A549 (cell line): ENCODE measurements around the gene ACTR10. TPM values are rescaled to one million over a fixed set of nuclear protein-coding genes. Genes with fewer than 3 reads are reported as not detected.
A peak's percentile ranks its signal among the peaks of the same experiment; 100 is the strongest.
"Not testable (repeated sequence)": the region's sequence is repeated elsewhere in the genome, so short reads cannot be mapped to it uniquely, and the experiment has no call there.

Experiments used
- ATAC-seq, 2 experiments: fragments of 200-7000 bp in 1 of 2; fragments of >200 bp in 1 of 2; cut with Nextera tagmentation in 1 of 2; cut with Tn5 transposase in 1 of 2; 3 replicates each; pipeline versions ENCODE4 v1.8.0 to v1.9.1; 2018 to 2020; ENCODE audit warnings: mild to moderate bottlenecking in 1 of 2, moderate library complexity in 1 of 2
- CTCF ChIA-PET: fragments of 300-600 bp; sonication (Branson Sonifier 250); formaldehyde crosslinking; extraction: SDS; loops from one replicate; lab custom pipeline; 2021; ENCODE audit warnings: antibody characterized with exemption, inconsistent platforms; lab: Yijun Ruan, JAX
- POLR2A ChIA-PET: fragments of 350-600 bp; formaldehyde crosslinking; extraction: SDS; loops from one replicate; lab custom pipeline; 2021; ENCODE audit warnings: antibody characterized with exemption, inconsistent platforms; lab: Yijun Ruan, JAX
- DNase-seq, 2 experiments: peaks; one replicate each; pipeline versions ENCODE4 v3.0.0 to v3.0.0-alpha.2; 2011 to 2016; ENCODE audit warnings: low read depth in 1 of 2, low spot score in 1 of 2
- FAIRE-seq: peaks from 2 replicates; lab custom pipeline; 2011; peaks lifted over from hg19 to GRCh38; lab: Jason Lieb, UNC
- H3K27ac ChIP-seq, 2 experiments: fragments of >200 bp; sonication (Bioruptor Twin); formaldehyde crosslinking; 3 replicates each; pipeline ENCODE4 v1.5.1; 2016 to 2017
- H3K4me1 ChIP-seq: fragments of >200 bp; sonication (Bioruptor Twin); formaldehyde crosslinking; 3 replicates; pipeline ENCODE4 v1.6.1; 2016
- H3K4me2 ChIP-seq: fragments of >200 bp; sonication (Bioruptor Twin); formaldehyde crosslinking; 3 replicates; pipeline ENCODE4 v1.6.1; 2016
- H3K4me3 ChIP-seq: fragments of >200 bp; sonication (Bioruptor Twin); formaldehyde crosslinking; 3 replicates; pipeline ENCODE4 v1.5.1; 2016
- H3K9me3 ChIP-seq: fragments of >200 bp; sonication (Bioruptor Twin); formaldehyde crosslinking; 3 replicates; pipeline ENCODE4 v1.6.1; 2016
- BHLHE40 ChIP-seq: IDR thresholded peaks from 2 replicates; pipeline ENCODE4 v1.6.1; 2012; ENCODE audit warnings: low read depth, low read length, inconsistent platforms
- CBX2 ChIP-seq: fragments of 200-600 bp; sonication (generic); IDR thresholded peaks from 2 replicates; pipeline ENCODE4 v1.6.1; 2016; ENCODE audit warnings: low read depth, mild to moderate bottlenecking, borderline replicate concordance
- CHD4 ChIP-seq: fragments of 200-600 bp; sonication (generic); IDR thresholded peaks from 2 replicates; pipeline ENCODE4 v1.6.1; 2016; ENCODE audit warnings: antibody characterized with exemption, mild to moderate bottlenecking, borderline replicate concordance
- FOXS1 ChIP-seq: fragments of 250-450 bp; sonication (Bioruptor Pico); IDR thresholded peaks from 2 replicates; pipeline ENCODE4 v1.5.0; 2020; ENCODE audit warnings: mild to moderate bottlenecking, moderate library complexity
- HOXA7 ChIP-seq: fragments of 250-450 bp; sonication (Bioruptor Pico); IDR thresholded peaks from 2 replicates; pipeline ENCODE4 v1.5.0; 2020; ENCODE audit warnings: mild to moderate bottlenecking, moderate library complexity
- HOXB13 ChIP-seq: fragments of 250-450 bp; sonication (Bioruptor Pico); IDR thresholded peaks from 2 replicates; pipeline ENCODE4 v1.5.0; 2020; ENCODE audit warnings: low read depth, mild to moderate bottlenecking, moderate library complexity
- JUNB ChIP-seq: fragments of >200 bp; sonication (Bioruptor Twin); formaldehyde crosslinking; IDR thresholded peaks from 2 replicates; pipeline ENCODE4 v1.6.1; 2016
- KDM1A ChIP-seq: fragments of 200-600 bp; sonication (generic); IDR thresholded peaks from 2 replicates; pipeline ENCODE4 v1.6.1; 2016; ENCODE audit warnings: low read depth, mild to moderate bottlenecking
- KDM5A ChIP-seq: fragments of 200-600 bp; sonication (generic); IDR thresholded peaks from 2 replicates; pipeline ENCODE4 v1.6.1; 2016; ENCODE audit warnings: antibody characterized with exemption, mild to moderate bottlenecking
- MAFK ChIP-seq: fragments of 450-650 bp; IDR thresholded peaks from 2 replicates; pipeline ENCODE4 v1.6.1; 2014; ENCODE audit not compliant: partially characterized antibody
- POLR2A ChIP-seq: IDR thresholded peaks from 2 replicates; pipeline ENCODE4 v1.6.1; 2012; ENCODE audit warnings: mild to moderate bottlenecking, low read length
- POLR2AphosphoS2 ChIP-seq: conservative IDR thresholded peaks from 2 replicates; pipeline ENCODE4 v1.6.1; 2012; ENCODE audit warnings: low read length, improper control_type of control experiment, inconsistent platforms
- RAD21 ChIP-seq, 2 experiments: fragments of >200 bp in 1 of 2; sonication (Bioruptor Twin) in 1 of 2; formaldehyde crosslinking in 1 of 2; IDR thresholded peaks in 1 of 2; conservative IDR thresholded peaks in 1 of 2; 2 replicates in 1 of 2; 3 replicates in 1 of 2; pipeline ENCODE4 v1.6.1; 2012 to 2018; ENCODE audit warnings: inconsistent platforms in 1 of 2
- RARB ChIP-seq: fragments of 250-450 bp; sonication (Bioruptor Pico); IDR thresholded peaks from 2 replicates; pipeline ENCODE4 v1.8.0; 2021; ENCODE audit warnings: mild to moderate bottlenecking, moderate library complexity
- SREBF2 ChIP-seq: fragments of 450-650 bp; IDR thresholded peaks from 2 replicates; pipeline ENCODE4 v1.6.1; 2014; ENCODE audit warnings: mild to moderate bottlenecking, moderate library complexity
- TFCP2L1 ChIP-seq: fragments of 250-450 bp; sonication (Bioruptor Pico); IDR thresholded peaks from 2 replicates; pipeline ENCODE4 v1.5.0; 2021; ENCODE audit warnings: mild to moderate bottlenecking
- TP53 ChIP-seq: fragments of 250-450 bp; sonication (Bioruptor Pico); IDR thresholded peaks from 2 replicates; pipeline ENCODE4 v1.5.0; 2021; ENCODE audit warnings: mild to moderate bottlenecking, moderate library complexity
- ZC3H11A ChIP-seq: fragments of 450-650 bp; IDR thresholded peaks from 2 replicates; pipeline ENCODE4 v1.6.1; 2014; ENCODE audit warnings: antibody characterized with exemption, mild to moderate bottlenecking
- ZFP36 ChIP-seq: fragments of 450-650 bp; IDR thresholded peaks from 2 replicates; pipeline ENCODE4 v1.6.1; 2014; ENCODE audit warnings: borderline replicate concordance; ENCODE audit not compliant: partially characterized antibody
- WGBS: methylation state at CpG from one replicate; pipeline ENCODE4 v1.1.6; 2017; ENCODE audit errors: missing lambda C conversion rate; 5-methylcytosine and 5-hydroxymethylcytosine counted together
- polyA plus RNA-seq, 4 experiments: library from polyadenylated mRNA; depleted of rRNA in 3 of 4; stranded (reverse); fragments of >200 nt; fragmentation: RNase III in 1 of 4; extraction: RNeasy Plus Mini Kit Qiagen cat#74134 plus additional on column Dnase treatment in 1 of 4; gene quantifications; 2 replicates in 3 of 4; 3 replicates in 1 of 4; pipeline ENCODE4 v1.2.3, GENCODE V29; 2011 to 2017
- TF ChIP-seq, protein P1 (sequence below): IDR thresholded peaks from 2 replicates; pipeline ENCODE4 v1.6.1; 2012
- TF ChIP-seq, protein P2 (sequence below): fragments of 250-450 bp; sonication (Bioruptor Pico); IDR thresholded peaks from 2 replicates; pipeline ENCODE4 v1.5.0; 2021; ENCODE audit warnings: mild to moderate bottlenecking, moderate library complexity, borderline replicate concordance
- TF ChIP-seq, protein P3 (sequence below): fragments of >200 bp; sonication (Bioruptor Twin); formaldehyde crosslinking; IDR thresholded peaks from 2 replicates; pipeline ENCODE4 v1.6.1; 2016
- TF ChIP-seq, protein P4 (sequence below): fragments of >200 bp; sonication (Bioruptor Twin); formaldehyde crosslinking; IDR thresholded peaks from 3 replicates; pipeline ENCODE4 v1.5.1; 2016
- TF ChIP-seq, protein P5 (sequence below): fragments of 150-350 bp; IDR thresholded peaks from 2 replicates; pipeline ENCODE4 v1.6.1; 2014; ENCODE audit warnings: low read depth, mild to moderate bottlenecking, low read length

The ACTR10 gene
- polyA plus RNA-seq, 2 of the 4 experiments (the other 2 are of a cell fraction), result 47.1 to 101 TPM

DNA sequence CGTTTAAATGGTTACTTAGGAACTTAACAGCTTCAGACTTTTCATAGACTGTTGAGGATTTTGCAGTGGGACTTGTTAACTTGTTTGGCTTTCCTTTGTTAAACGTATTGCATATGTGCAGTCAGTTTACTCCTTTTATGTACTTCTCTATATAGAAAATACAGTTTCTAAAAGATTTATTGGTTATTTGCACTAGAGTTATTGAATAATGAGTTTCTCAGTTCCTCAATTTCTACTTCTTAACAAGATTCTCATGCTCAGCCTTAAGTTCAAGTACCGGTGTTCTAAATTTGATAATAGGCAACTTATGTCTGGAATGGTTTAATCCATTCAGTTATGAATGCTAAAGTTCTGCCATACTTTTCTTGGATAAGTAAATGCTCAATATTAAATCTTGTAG is 45.6 kb downstream of the ACTR10 start:
- no peak for DNase-seq
- peak overlapping the region; percentile 60 for H3K4me3 ChIP-seq
- H3K4me1 ChIP-seq, result peaks cover 27% of the 10 kb centered on the region
- ChIA-PET CTCF (interaction anchor here (1.0 kb wide), 1 partner anchor 36 kb away, joined by 3 read pairs; no protein-coding TSS in a partner anchor), POLR2A (interaction anchor here (1.5 to 3.0 kb wide), 3 partner anchors 8 to 52 kb away, joined by 8 to 27 read pairs (median 20); partner anchors contain the start of genes ACTR10 and ARID4A)
- 1% methylated on average over 3 of the region's 3 CpGs for WGBS
- H3K4me2 ChIP-seq, result peak overlapping the region; percentile 91
- peak overlapping the region; percentile 84 to 98 for H3K27ac ChIP-seq
- no peak for ATAC-seq
- H3K9me3 ChIP-seq, result no peaks in the 10 kb centered on the region
- TF ChIP-seq FOXS1 (CRISPR knock-in tag) (no peak), POLR2AphosphoS2 (no peak), TP53 (CRISPR knock-in tag) (no peak), BHLHE40 (no peak), KDM5A (no peak), KDM1A (no peak), RARB (CRISPR knock-in tag) (no peak), HOXA7 (no peak), TFCP2L1 (no peak), CBX2 (no peak), JUNB (no peak), CHD4 (no peak), POLR2A (no peak), ZC3H11A (no peak), ZFP36 (no peak), HOXB13 (CRISPR knock-in tag) (no peak)
- TF ChIP-seq, protein P1, sequence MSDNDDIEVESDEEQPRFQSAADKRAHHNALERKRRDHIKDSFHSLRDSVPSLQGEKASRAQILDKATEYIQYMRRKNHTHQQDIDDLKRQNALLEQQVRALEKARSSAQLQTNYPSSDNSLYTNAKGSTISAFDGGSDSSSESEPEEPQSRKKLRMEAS, result no peak
- TF ChIP-seq, protein P2, sequence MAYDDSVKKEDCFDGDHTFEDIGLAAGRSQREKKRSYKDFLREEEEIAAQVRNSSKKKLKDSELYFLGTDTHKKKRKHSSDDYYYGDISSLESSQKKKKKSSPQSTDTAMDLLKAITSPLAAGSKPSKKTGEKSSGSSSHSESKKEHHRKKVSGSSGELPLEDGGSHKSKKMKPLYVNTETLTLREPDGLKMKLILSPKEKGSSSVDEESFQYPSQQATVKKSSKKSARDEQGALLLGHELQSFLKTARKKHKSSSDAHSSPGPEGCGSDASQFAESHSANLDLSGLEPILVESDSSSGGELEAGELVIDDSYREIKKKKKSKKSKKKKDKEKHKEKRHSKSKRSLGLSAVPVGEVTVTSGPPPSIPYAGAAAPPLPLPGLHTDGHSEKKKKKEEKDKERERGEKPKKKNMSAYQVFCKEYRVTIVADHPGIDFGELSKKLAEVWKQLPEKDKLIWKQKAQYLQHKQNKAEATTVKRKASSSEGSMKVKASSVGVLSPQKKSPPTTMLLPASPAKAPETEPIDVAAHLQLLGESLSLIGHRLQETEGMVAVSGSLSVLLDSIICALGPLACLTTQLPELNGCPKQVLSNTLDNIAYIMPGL (CRISPR knock-in tag), result no peak
- TF ChIP-seq, protein P3, sequence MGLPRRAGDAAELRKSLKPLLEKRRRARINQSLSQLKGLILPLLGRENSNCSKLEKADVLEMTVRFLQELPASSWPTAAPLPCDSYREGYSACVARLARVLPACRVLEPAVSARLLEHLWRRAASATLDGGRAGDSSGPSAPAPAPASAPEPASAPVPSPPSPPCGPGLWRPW, result no peak
- no peak for FAIRE-seq

DNA sequence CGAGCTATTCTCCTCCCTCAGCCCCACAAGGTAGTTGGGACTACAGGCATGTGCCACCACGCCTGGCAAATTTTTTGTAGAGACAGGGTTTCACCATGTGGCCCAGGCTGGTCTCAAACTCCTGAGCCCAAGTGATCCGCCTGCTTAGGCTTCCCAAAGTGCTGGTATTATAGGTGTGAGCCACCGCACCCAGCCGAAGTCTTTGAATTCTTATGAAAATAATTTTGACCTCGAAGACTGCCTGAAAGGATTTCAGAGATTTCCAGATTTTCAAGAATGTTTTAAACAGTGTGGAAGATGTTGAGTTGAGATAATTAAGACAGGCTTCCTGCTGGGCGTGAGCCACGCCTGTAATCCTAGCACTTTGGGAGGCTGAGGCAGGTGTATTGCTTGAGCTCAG is 49.7 kb downstream of the ACTR10 start:
- ATAC-seq, result no peak
- no peak for DNase-seq
- Histone ChIP-seq H3K4me2 (no peak overlapping the region), H3K27ac (no peak overlapping the region), H3K4me3 (no peak overlapping the region), H3K9me3 (no peaks in the 10 kb centered on the region), H3K4me1 (peaks cover 16% of the 10 kb centered on the region; the same call in 2 of the 3 replicates)
- WGBS, result 93% methylated on average over 8 of the region's 8 CpGs
- no peak for FAIRE-seq
- ChIA-PET POLR2A (interaction anchor here (0.6 kb wide), 1 partner anchor 15 kb away, joined by 3 read pairs; no protein-coding TSS in a partner anchor), CTCF (no interaction called here)
- TF ChIP-seq CHD4, result no peak
- TF ChIP-seq, protein P3, result no peak

DNA sequence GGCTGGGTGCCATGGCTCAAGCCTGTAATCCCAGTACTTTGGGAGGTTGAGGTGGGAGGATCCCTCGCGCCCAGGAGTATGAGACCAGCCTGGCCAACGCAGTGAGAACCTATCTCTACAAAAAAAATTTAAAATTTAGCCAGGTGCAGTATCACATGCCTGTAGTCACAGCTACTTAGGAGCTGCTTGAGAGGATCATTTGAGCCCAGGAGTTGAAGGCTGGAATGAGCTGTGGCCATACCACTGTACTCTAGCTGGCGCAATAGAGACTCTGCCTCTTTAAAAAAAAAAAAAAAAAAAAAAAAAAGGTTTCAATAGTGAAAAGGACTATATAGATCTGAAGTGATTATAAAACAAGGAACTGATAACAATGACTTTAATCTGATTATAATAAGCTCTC is 58.2 kb downstream of the ACTR10 start:
- 98% methylated on average over 4 of the region's 4 CpGs for WGBS
- no peak overlapping the region for H3K27ac ChIP-seq
- TF ChIP-seq MAFK (no peak), ZC3H11A (no peak), ZFP36 (no peak), RAD21 (conservative IDR thresholded peaks at IDR 0.05 in 1 of 2, IDR thresholded peaks at IDR 0.05 in 1 of 2) (no peak), SREBF2 (no peak), CBX2 (no peak)
- TF ChIP-seq, protein P4, sequence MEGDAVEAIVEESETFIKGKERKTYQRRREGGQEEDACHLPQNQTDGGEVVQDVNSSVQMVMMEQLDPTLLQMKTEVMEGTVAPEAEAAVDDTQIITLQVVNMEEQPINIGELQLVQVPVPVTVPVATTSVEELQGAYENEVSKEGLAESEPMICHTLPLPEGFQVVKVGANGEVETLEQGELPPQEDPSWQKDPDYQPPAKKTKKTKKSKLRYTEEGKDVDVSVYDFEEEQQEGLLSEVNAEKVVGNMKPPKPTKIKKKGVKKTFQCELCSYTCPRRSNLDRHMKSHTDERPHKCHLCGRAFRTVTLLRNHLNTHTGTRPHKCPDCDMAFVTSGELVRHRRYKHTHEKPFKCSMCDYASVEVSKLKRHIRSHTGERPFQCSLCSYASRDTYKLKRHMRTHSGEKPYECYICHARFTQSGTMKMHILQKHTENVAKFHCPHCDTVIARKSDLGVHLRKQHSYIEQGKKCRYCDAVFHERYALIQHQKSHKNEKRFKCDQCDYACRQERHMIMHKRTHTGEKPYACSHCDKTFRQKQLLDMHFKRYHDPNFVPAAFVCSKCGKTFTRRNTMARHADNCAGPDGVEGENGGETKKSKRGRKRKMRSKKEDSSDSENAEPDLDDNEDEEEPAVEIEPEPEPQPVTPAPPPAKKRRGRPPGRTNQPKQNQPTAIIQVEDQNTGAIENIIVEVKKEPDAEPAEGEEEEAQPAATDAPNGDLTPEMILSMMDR, result no peak
- TF ChIP-seq, protein P5, sequence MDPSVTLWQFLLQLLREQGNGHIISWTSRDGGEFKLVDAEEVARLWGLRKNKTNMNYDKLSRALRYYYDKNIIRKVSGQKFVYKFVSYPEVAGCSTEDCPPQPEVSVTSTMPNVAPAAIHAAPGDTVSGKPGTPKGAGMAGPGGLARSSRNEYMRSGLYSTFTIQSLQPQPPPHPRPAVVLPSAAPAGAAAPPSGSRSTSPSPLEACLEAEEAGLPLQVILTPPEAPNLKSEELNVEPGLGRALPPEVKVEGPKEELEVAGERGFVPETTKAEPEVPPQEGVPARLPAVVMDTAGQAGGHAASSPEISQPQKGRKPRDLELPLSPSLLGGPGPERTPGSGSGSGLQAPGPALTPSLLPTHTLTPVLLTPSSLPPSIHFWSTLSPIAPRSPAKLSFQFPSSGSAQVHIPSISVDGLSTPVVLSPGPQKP, result no peak
- DNase-seq (no peak), FAIRE-seq (no peak), ATAC-seq (peak; percentile 69 to 75; a peak in 4 of 6 replicates)
- CTCF ChIA-PET, result interaction anchor here (1.7 kb wide), 1 partner anchor 18 kb away, joined by 3 read pairs; no protein-coding TSS in a partner anchor
- POLR2A ChIA-PET, result interaction anchor here (1.7 to 2.1 kb wide), 2 partner anchors 14 to 40 kb away, joined by 4 to 12 read pairs; partner anchors contain the start of genes ARID4A and PSMA3
- H3K4me2 ChIP-seq, result no peak overlapping the region
- H3K4me3 ChIP-seq, result no peak overlapping the region
- no peaks in the 10 kb centered on the region for H3K4me1 ChIP-seq
- H3K9me3 ChIP-seq, result no peaks in the 10 kb centered on the region

DNA sequence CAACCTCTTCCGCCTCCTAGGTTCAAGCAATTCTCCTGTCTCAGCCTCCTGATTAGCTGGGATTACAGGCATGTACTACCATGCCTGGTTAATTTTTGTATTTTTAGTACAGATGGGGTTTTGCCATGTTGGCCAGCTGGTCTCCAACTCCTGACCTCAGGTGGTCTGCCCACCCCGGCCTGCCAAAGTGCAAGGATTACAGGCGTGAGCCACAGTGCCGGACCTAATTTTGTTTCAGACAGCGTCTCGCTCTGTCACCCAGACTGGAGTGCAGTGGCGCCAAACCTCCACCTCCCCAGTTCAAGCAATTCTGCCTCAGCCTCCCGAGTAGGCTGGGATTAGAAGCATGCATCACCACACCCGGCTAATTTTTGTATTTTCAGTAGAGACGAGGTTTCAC is 62.1 kb downstream of the ACTR10 start:
- POLR2A ChIA-PET, result interaction anchor here (1.0 kb wide), 1 partner anchor 17 kb away, joined by 3 read pairs; the partner anchor contains the start of gene PSMA3
- H3K4me3 ChIP-seq, H3K4me2 ChIP-seq, ATAC-seq, H3K9me3 ChIP-seq, CTCF ChIA-PET, H3K27ac ChIP-seq, DNase-seq, H3K4me1 ChIP-seq, FAIRE-seq: not testable (repeated sequence)
- WGBS, result 91% methylated on average over 10 of the region's 10 CpGs
